Tibial nerve (tissue), 4 donors: ENCODE measurements around the gene ARHGAP6. TPM values are rescaled to one million over a fixed set of nuclear protein-coding genes. Genes with fewer than 3 reads are reported as not detected.

ENCODE experiments used
- DNase-seq, 2 donors: peaks; one replicate each; pipeline ENCODE4 v3.0.0-alpha.2; 2019; ENCODE audit warnings: low spot score in 2 of 2
- H3K27ac ChIP-seq, 4 donors: fragments of 200-600 bp; sonication (generic) in 3 of 4; one replicate each; pipeline ENCODE4 v1.5.1; 2017 to 2019; ENCODE audit warnings: mild to moderate bottlenecking in 1 of 4
- H3K27me3 ChIP-seq, 2 donors: fragments of 200-600 bp; sonication (generic) in 1 of 2; one replicate each; pipeline versions ENCODE4 v1.5.1 to v1.6.0; 2017 to 2019
- H3K36me3 ChIP-seq, 3 donors: fragments of 200-600 bp; sonication (generic); one replicate each; pipeline ENCODE4 v1.5.1; 2018 to 2019
- H3K4me1 ChIP-seq, 4 donors: fragments of 200-600 bp; sonication (generic) in 3 of 4; one replicate each; pipeline ENCODE4 v1.5.1; 2017 to 2019
- H3K4me3 ChIP-seq, 4 donors: fragments of 200-600 bp; sonication (generic) in 3 of 4; one replicate each; pipeline ENCODE4 v1.5.1; 2017 to 2019; ENCODE audit warnings: mild to moderate bottlenecking in 1 of 4, moderate library complexity in 1 of 4
- H3K9me3 ChIP-seq, 4 donors: fragments of 200-600 bp; sonication (generic) in 3 of 4; one replicate each; pipeline ENCODE4 v1.5.1; 2017 to 2019
- EP300 ChIP-seq, 2 donors: sonication (generic); formaldehyde crosslinking; IDR thresholded peaks; one replicate each; pipeline ENCODE4 v1.6.1; 2017; ENCODE audit warnings: antibody characterized with exemption in 2 of 2, mild to moderate bottlenecking in 1 of 2
- POLR2A ChIP-seq, 2 donors: fragments of 450-650 bp; IDR thresholded peaks; one replicate each; pipeline ENCODE4 v1.6.1; 2017; ENCODE audit warnings: antibody characterized with exemption in 2 of 2, mild to moderate bottlenecking in 2 of 2, moderate library complexity in 2 of 2
- WGBS, 2 donors: methylation state at CpG; one replicate each; pipeline ENCODE4 v1.1.5; 2018; 5-methylcytosine and 5-hydroxymethylcytosine counted together
- total RNA-seq, 4 donors: library from RNA; depleted of rRNA; stranded (reverse); fragments of >200 nt; gene quantifications; one replicate each; pipeline ENCODE4 v1.1.0, GENCODE V29; 2016
- TF ChIP-seq, protein P1 (sequence below), 5 experiments: fragments of 200-600 bp in 3 of 5; fragments of 450-650 bp in 2 of 5; sonication (generic) in 3 of 5; IDR thresholded peaks; one replicate each; pipeline ENCODE4 v1.5.1; 2016 to 2019; ENCODE audit warnings: antibody characterized with exemption in 5 of 5, mild to moderate bottlenecking in 3 of 5, moderate library complexity in 2 of 5

ARHGAP6 gene
- total RNA-seq, 4 donors from 2014 or later, result 16.0 to 51.9 (median 39.3) TPM

GRCh38 chrX:11109968-11110367, 555.8 kb downstream of the ARHGAP6 start:
- TF ChIP-seq EP300 (IDR thresholded peaks at IDR 0.05), result no peak
- TF ChIP-seq, protein P1, sequence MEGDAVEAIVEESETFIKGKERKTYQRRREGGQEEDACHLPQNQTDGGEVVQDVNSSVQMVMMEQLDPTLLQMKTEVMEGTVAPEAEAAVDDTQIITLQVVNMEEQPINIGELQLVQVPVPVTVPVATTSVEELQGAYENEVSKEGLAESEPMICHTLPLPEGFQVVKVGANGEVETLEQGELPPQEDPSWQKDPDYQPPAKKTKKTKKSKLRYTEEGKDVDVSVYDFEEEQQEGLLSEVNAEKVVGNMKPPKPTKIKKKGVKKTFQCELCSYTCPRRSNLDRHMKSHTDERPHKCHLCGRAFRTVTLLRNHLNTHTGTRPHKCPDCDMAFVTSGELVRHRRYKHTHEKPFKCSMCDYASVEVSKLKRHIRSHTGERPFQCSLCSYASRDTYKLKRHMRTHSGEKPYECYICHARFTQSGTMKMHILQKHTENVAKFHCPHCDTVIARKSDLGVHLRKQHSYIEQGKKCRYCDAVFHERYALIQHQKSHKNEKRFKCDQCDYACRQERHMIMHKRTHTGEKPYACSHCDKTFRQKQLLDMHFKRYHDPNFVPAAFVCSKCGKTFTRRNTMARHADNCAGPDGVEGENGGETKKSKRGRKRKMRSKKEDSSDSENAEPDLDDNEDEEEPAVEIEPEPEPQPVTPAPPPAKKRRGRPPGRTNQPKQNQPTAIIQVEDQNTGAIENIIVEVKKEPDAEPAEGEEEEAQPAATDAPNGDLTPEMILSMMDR (IDR thresholded peaks at IDR 0.05), result no peak
- no peak for TF ChIP-seq POLR2A (IDR thresholded peaks at IDR 0.05)
- 83 to 96% methylated on average over 2 of the region's 2 CpGs for WGBS, 2 donors
- no peak overlapping the region for H3K4me3 ChIP-seq
- peaks cover 0 to 3% (median 0%) of the 10 kb centered on the region in 3 donors for H3K36me3 ChIP-seq
- DNase-seq, result no peak
- H3K27ac ChIP-seq, result no peak overlapping the region
- H3K27me3 ChIP-seq, result no peaks in the 10 kb centered on the region
- H3K4me1 ChIP-seq, result peaks cover 0 to 24% (median 0%) of the 10 kb centered on the region in 4 donors
- no peaks in the 10 kb centered on the region for H3K9me3 ChIP-seq

GRCh38 chrX:11108253-11108941, 557.3 kb downstream of the ARHGAP6 start:
- Histone ChIP-seq H3K27me3 (no peaks in the 10 kb centered on the region), H3K27ac (no peak overlapping the region), H3K4me1 (peaks cover 0 to 17% (median 0%) of the 10 kb centered on the region in 4 donors), H3K4me3 (no peak overlapping the region), H3K36me3 (no peaks in the 10 kb centered on the region), H3K9me3 (no peaks in the 10 kb centered on the region)
- DNase-seq, result no peak
- WGBS, 2 donors, result 84 to 89% methylated on average over 4 of the region's 4 CpGs
- no peak for TF ChIP-seq EP300 (IDR thresholded peaks at IDR 0.05)
- TF ChIP-seq POLR2A (IDR thresholded peaks at IDR 0.05), result no peak
- TF ChIP-seq, protein P1 (IDR thresholded peaks at IDR 0.05), result no peak

DNA sequence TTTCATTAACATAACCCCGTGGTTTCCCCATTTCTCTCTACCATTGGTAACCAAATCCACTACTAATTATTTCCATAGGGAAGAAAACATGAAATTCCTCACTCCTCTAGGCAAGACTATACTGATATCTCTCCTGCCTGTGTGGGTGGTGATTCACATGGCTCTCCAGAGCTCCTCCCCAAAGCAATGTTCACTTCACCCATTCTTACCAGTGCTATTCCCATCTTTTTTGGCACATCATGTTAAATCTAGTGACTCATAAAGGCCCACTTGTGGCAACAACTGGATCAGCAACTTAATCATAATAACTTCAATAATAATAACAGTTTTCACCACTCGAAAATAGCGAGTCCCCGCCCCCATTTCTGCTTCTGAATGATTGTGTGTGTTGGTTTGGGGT, 560.6 kb downstream of the ARHGAP6 start:
- DNase-seq, result no peak
- Histone ChIP-seq H3K4me3 (no peak overlapping the region), H3K9me3 (no peaks in the 10 kb centered on the region), H3K27me3 (no peaks in the 10 kb centered on the region), H3K36me3 (no peaks in the 10 kb centered on the region), H3K27ac (no peak overlapping the region), H3K4me1 (peaks cover 0 to 6% (median 0%) of the 10 kb centered on the region in 4 donors)
- TF ChIP-seq EP300 (IDR thresholded peaks at IDR 0.05) (no peak), POLR2A (IDR thresholded peaks at IDR 0.05) (no peak)
- TF ChIP-seq, protein P1 (IDR thresholded peaks at IDR 0.05), result no peak
- 75 to 86% methylated on average over 4 of the region's 4 CpGs for WGBS, 2 donors

- DNase-seq, result no peak
- no peaks in the 10 kb centered on the region for H3K27me3 ChIP-seq
- H3K9me3 ChIP-seq, result no peaks in the 10 kb centered on the region
- no peaks in the 10 kb centered on the region for H3K36me3 ChIP-seq
- H3K4me3 ChIP-seq, result no peak overlapping the region
- 75 to 89% methylated on average over 2 of the region's 2 CpGs for WGBS, 2 donors
- peaks cover 0 to 6% (median 0%) of the 10 kb centered on the region in 4 donors for H3K4me1 ChIP-seq
- TF ChIP-seq EP300 (IDR thresholded peaks at IDR 0.05) (no peak), POLR2A (IDR thresholded peaks at IDR 0.05) (no peak)
- TF ChIP-seq, protein P1 (IDR thresholded peaks at IDR 0.05), result no peak
- H3K27ac ChIP-seq, result no peak overlapping the region
Measured at GRCh38 chrX:11103751-11104150, 562.0 kb downstream of the ARHGAP6 start.

- WGBS, 2 donors, result 89 to 90% methylated on average over 3 of the region's 3 CpGs
- Histone ChIP-seq H3K36me3 (no peaks in the 10 kb centered on the region), H3K27me3 (no peaks in the 10 kb centered on the region), H3K4me1 (peaks cover 0 to 6% (median 0%) of the 10 kb centered on the region in 4 donors), H3K4me3 (no peak overlapping the region), H3K9me3 (no peaks in the 10 kb centered on the region), H3K27ac (no peak overlapping the region)
- DNase-seq, result no peak
- TF ChIP-seq, protein P1 (IDR thresholded peaks at IDR 0.05), result no peak
- TF ChIP-seq EP300 (IDR thresholded peaks at IDR 0.05) (no peak), POLR2A (IDR thresholded peaks at IDR 0.05) (no peak)
Measured at GRCh38 chrX:11103006-11103405, 562.7 kb downstream of the ARHGAP6 start.
